Right ventricle myocardium superior (tissue), 1 donor: ENCODE measurements around the gene TMEM163. TPM values are rescaled to one million over a fixed set of nuclear protein-coding genes. Genes with fewer than 3 reads are reported as not detected.
A peak's percentile ranks its signal among the peaks of the same experiment; 100 is the strongest.

Source experiments
- ATAC-seq: fragments of 200-7000 bp; cut with Tn5 transposase; one replicate; pipeline ENCODE4 v1.9.1; 2020; ENCODE audit warnings: mild to moderate bottlenecking; ENCODE audit not compliant: poor library complexity
- DNase-seq: peaks from one replicate; pipeline ENCODE4 v3.0.0-alpha.2; 2020
- intact Hi-C: fragments of 100-400 bp; cut with DNase I; formaldehyde crosslinking; loops from one replicate; pipeline ENCODE4 v1.11.2; 2022
- total RNA-seq: library from RNA; stranded (reverse); fragmentation: NEBNext Ultra II Directional; extraction: Animal tissue kit (Norgen Biotek cat#: 25700); gene quantifications from one replicate; pipeline ENCODE4 v1.2.1, GENCODE V29; 2021
- donor health status: DM: no; HTN: yes; CAD: no; lungs with severe emphysema.

Gene TMEM163
- total RNA-seq, 1 donor from 2014 or later: 0.38 TPM

DNA sequence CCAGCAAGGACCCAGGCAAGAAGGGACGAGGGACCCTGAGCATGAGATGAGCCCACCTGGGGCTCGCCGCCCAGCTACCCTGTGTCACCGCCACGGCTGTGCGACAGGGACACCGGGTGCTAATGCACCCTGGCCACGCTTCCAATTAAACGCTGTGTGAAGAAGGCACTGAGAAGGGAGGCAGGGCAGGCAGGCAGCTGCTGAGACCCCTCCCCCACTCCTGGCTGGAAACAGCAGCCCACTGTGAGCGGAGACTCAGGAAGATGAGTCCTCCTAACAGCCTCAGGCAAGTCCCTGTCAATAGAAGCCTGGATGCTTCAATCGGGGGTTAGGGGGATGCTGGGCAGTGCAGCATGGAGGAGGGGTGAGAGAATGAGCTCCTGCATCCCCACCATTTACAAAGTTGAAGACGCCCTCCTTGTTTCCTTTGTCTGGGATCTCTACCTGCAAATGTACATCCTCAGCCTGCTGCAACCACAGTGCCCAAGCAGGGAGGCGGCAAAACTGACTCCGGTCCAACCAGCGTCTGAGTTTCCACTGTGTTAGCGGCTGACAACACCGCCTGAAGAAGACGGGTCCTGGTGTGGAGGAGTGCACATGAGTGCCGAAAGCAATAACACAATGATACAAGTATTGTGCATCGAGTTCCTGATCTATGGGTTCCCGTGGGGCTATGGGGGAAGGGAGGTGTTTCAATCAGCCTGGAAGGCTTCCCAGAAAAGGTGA, 12.8 kb downstream of the TMEM163 start:
- DNase-seq (no peak), ATAC-seq (no peak)
- intact Hi-C loops: no loop called here

DNA sequence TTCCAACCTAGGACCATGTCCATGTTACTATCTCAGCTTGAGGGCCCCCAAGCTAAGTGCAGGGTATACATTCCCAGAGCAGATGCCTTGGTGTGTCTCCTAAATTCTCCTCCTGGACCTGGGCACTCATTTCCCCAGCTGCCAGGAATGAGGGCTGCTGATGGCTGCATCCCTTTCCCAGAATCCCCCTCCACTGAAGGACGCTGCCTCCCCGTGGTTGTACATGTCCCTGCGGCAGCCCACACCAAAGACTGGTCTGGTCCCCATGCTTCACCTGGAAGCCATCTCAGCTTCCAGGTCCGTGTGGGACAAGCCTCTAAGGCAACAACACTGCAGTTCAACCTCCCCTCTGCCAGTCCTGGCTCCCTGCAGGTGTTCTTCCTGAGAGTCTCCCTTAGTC, 14.6 kb downstream of the TMEM163 start:
- intact Hi-C loops: no loop called here
- ATAC-seq: no peak
- DNase-seq: no peak

DNA sequence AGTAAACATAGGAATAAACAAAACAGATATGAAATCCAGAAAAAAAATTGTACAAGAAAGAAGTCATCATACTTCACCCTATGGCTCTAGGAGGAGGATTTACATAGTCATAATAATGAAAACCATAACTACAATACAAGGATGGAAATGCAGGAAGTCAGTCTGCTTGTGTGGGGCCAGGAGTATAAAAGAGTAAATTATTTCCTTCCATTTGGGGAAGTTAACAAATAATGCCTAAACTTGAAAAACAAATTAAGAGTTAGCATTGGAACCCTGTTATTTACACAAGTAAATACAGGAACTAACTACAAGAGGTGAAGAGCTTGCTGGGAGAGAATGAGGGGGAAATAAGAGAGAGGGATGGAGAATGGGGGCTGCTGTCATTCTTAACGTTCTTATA, 15.4 kb downstream of the TMEM163 start:
- intact Hi-C loops: no loop called here
- DNase-seq (no peak), ATAC-seq (no peak)

DNA sequence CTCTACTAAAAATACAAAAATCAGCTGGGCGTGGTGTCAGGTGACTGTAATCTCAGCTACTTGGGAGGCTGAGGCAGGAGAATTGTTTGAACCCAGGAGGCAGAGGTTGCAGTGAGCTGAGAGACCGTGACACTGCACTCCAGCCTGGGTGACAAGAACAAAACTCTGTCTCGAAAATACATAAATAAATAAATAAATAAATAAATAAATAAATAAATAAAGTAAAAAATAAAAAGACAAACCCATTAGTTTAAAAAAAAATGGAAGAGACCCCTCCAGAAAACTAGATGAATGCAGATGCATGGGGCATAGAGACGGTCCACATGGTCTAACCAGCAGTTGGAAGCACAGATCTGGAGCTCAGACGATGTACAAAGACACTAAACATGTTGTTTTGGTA, 18.1 kb downstream of the TMEM163 start:
- DNase-seq: no peak
- ATAC-seq: no peak
- intact Hi-C loops: no loop called here

DNA sequence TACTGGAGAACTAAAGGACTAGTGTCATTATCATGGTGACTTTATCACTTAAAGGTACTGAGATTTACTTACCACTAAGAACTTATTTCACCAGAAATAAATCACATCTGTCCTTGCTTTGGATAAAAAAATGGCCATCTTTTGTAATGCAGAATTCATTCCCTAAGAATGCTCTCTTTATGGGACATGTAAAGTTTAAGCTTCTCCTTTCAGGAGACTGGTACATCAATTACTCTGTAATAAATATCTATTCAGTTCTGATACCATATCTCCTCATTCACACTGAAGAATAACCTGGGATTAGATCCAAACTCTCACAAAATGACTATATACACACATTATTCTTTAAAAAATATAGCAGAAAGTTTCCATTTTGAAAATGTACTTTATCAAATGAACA, 24.4 kb downstream of the TMEM163 start:
- no peak for ATAC-seq

DNA sequence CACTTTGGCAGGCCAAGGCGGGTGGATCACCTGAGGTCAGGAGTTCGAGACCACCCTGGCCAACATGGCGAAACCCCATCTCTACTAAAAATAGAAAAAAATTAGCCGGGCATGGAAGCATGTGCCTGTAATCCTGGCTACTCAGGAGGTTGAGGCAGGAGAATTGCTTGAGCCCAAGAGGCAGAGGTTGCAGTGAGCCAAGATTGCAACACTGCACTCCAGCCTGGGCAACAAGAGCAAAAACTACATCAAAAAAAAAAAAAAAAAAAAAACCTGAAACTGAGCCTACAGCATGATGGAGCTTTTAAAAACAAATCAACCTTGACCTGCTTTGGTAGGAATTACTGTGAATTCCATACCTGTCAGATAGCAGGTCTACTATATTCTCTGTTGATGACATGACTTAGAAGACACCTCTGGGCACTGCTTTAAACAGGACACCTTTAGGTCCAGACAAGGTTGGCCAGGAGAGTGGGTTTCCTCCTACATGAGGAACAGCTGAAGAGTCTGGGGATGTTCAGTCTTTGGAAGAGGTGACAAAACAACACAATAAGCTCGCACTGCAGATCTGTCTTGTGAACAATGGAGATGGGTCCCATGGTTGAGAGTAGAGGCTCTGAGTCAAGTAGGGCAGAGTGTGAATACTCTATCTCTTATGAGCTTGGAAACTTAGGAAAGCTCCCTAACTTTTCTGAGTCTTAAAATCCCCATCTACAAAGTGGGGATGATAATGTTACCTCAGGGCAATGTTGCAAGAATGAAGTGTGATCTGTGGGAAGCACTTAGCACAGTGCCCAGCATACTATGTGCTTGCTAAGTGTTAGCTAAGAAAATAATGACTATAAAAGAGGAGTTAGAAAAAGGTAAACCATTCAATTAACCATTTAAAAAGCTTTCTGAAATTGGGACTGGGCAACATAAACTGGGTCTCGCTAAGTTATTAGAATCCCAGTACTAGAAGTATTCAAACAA, 25.2 kb downstream of the TMEM163 start:
- ATAC-seq: no peak
- DNase-seq: no peak
- intact Hi-C loops: no loop called here

More for the DNA sequence above, 24.4 kb downstream of the TMEM163 start:
- no peak for DNase-seq
- intact Hi-C loops: no loop called here

DNA sequence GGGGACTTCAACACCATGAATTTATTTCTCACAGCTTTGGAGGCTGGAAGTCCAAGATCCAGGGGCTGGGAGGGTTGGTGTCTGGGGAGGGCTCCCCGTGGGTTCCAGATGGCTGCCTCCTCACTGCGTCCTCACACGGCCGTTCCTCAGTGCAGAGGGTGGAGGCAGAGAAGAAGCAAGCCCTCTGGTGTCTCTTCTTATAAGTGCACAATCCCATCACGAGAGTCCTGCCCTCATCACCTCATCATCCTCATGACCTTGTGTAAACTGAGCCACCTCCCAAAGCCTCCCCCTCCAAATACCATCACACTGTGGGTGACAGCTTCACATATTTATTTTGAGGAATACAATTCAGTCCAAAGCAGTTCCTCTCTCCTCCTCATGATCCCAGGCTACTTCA, 26.3 kb downstream of the TMEM163 start:
- DNase-seq: no peak
- intact Hi-C loops: no loop called here
- no peak for ATAC-seq

DNA sequence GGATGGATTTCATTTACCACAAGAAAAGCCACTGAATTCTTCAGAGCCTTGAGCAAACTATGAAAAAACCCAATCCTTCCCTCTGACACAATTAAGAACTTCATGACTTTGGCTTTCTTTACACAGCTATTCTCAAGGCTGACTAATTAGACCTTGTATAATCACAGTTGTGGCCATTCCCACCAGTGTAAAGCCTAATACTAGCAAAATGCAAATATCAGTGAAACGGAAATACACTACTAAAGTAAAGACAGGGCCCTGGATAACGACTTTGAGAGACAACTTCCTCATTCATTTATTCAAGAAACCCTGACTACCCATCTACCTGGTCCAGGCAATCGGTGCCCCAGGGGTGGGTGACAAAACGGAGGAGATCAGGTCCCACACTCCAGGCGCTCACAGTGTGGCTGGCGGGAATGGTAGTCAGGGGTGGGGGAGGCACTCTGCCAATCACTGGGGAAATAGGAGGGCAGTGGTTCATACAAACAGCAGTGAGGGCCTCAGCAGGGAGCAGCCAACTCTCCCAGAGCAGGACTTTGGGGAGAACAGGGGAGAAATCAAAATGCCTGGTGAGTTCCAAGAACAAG, 28.1 kb downstream of the TMEM163 start:
- DNase-seq (no peak), ATAC-seq (no peak)
- intact Hi-C loops: no loop called here

DNA sequence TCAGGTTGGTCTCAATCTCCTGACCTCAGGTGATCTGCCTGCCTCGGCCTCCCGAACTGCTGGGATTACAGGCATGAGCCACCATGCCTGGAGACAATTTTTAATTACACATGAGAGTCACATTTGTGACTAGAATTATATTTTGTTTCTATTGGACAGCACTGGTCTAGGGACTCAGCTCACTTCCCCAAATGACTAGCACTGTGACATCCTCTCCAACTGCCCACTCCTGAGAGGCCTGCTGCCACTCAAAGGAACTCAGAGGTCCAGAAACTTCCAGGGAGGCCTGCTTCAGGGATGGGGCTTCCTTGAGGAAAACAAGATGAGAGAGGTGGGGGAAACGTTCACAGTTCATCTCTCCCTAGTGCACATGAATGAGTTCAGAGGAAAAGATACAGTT, 29.5 kb downstream of the TMEM163 start:
- ATAC-seq (no peak), DNase-seq (no peak)
- intact Hi-C loops: no loop called here

DNA sequence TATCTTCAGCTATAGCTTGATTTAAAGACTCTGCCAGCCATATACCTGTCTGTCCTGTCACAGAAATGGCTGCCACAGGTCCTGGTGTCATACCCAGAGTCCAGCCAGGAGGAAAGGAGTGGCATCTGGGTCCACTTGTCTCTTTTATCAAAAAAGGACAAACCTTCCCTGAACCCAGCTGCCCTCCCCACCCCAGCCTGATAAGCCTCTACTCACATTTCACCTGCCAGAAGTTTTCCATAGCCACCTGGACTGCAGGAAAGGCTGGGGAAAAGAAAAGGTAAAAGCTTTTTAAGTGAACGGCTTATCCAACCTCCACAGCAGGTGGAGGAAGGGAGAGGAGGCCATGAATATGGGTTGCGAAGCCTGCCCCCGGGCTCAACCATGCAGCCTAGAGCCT, 32.8 kb downstream of the TMEM163 start:
- intact Hi-C loops: no loop called here

DNA sequence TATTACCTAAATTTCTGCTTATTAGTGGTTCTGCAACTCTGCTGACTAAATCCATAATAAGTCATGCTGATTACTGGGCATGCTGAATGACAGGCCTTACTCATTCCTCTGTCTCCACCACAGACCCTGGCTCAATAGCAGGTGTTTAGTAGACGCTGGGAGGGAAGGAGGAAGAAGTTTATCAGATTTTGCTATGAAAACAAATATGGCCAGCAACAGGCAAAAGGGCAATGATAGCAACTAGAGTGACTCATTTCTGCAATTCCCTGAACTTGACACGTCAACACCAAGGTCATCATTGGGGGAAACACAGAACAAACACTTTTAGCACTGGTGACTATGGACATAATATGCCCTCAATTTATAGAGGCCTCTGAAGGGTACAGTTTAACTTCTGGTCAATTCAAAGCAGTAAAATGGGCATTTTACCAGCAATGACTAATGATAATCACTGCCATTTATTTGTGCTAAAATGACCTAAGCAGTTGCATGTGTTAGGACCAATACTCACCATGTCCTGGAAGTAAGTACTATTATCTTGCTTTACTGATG, 35.2 kb downstream of the TMEM163 start:
- ATAC-seq: no peak
- intact Hi-C loops: no loop called here
- no peak for DNase-seq

More for the DNA sequence above, 32.8 kb downstream of the TMEM163 start:
- DNase-seq: no peak
- no peak for ATAC-seq

DNA sequence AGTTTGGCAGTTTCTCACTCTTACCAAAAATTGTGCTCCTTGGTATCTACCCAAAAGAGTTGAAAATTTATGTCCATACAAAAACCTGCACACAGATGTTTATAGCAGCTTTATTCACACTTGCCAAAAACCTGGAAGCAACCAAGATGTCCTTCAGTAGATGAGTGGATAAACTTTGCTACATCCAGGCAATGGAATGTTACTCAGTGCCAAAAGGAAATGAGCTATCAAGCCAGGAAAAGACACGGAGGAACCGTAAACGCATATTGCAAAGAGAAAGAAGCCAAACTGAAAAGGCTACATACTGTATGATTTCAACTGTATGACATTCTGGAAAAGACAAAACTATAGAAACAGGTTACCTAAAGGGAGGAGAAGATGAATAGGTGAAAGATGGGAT, 36.1 kb downstream of the TMEM163 start:
- ATAC-seq (no peak), DNase-seq (no peak)
- intact Hi-C loops: no loop called here

DNA sequence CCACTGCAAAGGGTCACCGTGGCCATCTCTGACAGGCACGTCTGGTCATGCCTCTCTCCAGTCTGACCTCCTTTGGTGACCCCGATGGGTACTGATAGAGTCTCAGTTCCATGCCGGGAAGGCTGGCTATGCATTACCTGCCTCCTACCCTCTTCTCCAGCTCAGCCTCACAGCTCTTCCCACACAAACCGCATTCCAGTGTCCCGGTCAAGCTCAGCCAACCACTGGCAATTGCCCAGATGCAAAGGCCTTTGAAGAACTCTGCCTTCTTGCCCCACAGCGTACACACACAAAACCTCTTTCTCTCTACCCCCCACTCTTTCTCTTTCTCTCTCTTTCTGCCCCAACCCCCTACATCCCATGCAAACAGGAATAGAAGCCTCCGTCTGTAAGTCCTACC, 37.6 kb downstream of the TMEM163 start:
- intact Hi-C loops: no loop called here
- no peak for ATAC-seq
- DNase-seq: no peak

DNA sequence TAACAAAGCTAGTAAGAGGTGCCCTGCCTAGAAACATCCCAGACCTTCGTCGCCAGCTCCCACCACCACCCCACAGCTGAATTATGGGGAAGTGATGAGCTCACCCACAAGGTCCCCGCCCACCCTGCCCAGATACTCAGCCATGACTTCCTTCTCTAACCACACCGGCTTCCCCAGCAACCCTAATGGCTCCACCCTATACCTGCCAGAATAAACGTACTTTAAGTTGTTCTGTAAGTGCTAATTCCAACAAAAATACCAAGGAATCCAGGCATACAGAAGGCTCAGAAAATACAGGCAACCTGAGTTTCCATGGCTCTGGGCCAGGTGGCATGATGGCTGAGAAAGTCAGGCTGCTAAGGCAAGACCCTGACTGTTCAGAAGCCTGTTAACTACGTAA, 39.1 kb downstream of the TMEM163 start:
- DNase-seq (no peak), ATAC-seq (no peak)
- intact Hi-C loops: no loop called here

DNA sequence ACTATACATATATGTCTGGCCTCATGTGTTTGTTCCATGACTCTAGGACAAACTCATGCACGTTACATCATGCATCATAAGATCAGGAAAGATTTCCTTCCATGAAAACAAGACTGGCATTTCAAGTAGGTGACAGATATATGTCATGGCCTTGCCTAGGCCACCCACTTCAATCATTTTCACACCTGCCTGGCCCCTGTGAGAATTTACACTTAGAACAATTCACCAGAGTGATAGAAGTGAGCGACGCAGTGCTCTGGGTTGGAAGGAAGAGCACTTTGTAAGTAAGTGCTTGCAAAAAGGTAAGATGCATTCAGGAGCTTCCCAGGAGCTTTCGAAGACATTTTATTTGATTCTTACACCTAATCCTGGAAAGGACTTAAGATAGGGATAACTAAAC, 39.5 kb downstream of the TMEM163 start:
- ATAC-seq: no peak
- DNase-seq: no peak
- intact Hi-C loops: no loop called here

DNA sequence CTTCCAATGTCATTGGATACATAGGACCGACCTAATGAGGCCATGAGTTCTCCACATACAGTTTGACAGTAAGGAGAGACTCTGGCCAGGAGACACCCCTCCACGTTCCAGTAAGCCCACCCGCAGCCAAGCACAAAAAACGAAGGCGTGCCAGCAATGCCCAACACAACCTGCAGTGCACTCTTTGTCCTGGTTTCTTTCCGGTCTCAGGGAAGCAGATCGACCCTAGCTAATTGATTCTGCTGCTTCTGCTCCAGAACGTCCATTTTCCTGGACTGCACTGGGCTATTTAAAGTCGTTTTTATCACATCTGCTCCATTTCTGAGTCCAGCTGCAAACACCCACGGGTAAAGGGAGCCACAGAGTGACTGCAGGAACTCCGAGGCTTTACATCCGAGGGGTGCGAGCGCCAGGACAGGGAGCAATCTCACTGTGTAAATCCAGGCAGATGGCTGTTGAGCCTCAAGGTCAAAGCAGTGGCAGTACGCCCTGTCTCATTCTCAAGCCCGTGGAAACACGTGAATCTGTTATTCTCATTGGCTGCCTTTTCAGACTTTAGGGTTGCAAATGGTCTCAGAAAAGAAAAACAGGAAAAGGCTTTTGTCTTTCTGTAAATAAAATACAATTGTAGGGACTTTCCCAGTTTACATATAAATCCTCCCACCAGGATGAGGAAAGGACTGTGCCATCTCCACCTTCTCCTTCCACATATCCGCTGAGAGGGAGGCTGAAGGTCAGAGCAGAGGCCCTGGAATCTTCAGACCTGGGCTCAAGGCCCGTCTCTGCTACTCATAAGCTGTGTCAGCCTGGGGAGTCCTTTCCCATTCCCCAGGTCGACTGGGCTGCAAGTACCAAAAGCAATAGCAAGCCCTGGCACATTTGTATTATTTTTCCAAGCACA, 40.7 kb downstream of the TMEM163 start:
- intact Hi-C loops: no loop called here
- DNase-seq (no peak), ATAC-seq (peak; percentile 59)

DNA sequence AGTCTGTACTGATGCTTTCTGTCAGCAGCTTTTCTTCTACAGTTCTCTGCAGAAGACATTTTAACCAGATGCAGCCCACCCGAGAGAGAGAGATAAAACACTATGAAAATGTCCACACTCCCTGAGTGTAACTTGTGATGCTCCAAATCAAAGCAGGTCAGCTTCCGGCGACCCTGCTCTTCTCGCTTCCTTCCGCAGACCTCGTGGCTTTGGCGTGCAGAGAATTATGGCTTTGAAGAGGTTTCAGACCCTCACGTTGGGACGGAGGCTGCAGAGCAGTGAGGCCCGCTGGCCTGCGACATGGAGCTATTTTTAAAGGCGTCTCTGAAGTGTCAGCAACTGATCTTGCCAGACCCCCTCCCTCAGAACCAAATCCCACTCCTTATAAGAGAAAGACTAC, 41.8 kb downstream of the TMEM163 start:
- intact Hi-C loops: no loop called here
- ATAC-seq (no peak), DNase-seq (no peak)

DNA sequence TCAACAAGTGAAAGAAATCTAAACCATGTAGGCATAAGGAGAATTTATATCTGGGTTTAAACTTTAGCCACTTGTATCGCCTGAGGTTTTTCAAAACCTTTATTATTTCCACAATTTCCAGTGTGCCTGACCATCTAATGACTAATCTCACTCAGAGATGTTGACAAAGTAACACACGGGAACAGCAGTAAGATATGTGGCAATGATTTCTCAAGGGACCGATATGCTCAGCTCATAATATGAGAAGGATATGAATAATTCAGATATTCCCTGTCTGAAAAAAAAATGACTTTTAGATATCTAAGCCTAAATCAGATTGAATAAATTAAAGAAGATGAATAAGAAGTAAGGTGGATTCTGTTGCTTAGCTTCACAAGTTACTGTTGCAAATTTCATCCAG, 43.5 kb downstream of the TMEM163 start:
- DNase-seq (no peak), ATAC-seq (no peak)
- intact Hi-C loops: no loop called here
